DOHH2 (cell line): Measurements from ENCODE around the gene AP2M1.

Experiments
- CTCF ChIP-seq: fragments of 200-600 bp; sonication (generic); IDR thresholded peaks from one replicate; pipeline ENCODE4 v1.5.1; 2014; ENCODE audit warnings: antibody characterized with exemption, mild to moderate bottlenecking, low read depth, low read length; ENCODE audit not compliant: poor library complexity, severe bottlenecking
- EZH2phosphoT487 ChIP-seq: fragments of 200-600 bp; sonication (generic); IDR thresholded peaks from 2 replicates; pipeline ENCODE4 v1.6.1; 2017; ENCODE audit warnings: borderline replicate concordance, mild to moderate bottlenecking, antibody characterized with exemption, low read length, moderate library complexity, mixed read lengths

GRCh38 chr3:184134746-184135148 lies 39.9 kb upstream of the AP2M1 start:
- TF ChIP-seq CTCF (no peak), EZH2phosphoT487 (no peak)
